ENCODE measurements around the gene ANKRD35.

ANKRD35 gene

GRCh38 chr1:145908653-145909052 is 23.0 kb upstream of the ANKRD35 start:
- Mint-ChIP-seq H3K4me1 (no peaks in the 10 kb centered on the region), H3K27ac (no peak overlapping the region), H3K4me3 (no peak overlapping the region), H3K9me3 (no peaks in the 10 kb centered on the region), H3K36me3 (peaks cover 35% of the 10 kb centered on the region)
- DNase-seq (ENCODE audit: low spot score in 2 of 2) (no peak), ATAC-seq (no peak)

- DNase-seq (ENCODE audit: low spot score in 2 of 2) (no peak), ATAC-seq (no peak)
- Mint-ChIP-seq H3K9me3 (no peaks in the 10 kb centered on the region), H3K27ac (no peak overlapping the region), H3K4me1 (no peaks in the 10 kb centered on the region), H3K36me3 (peaks cover 25% of the 10 kb centered on the region), H3K4me3 (no peak overlapping the region)
Observed at GRCh38 chr1:145906954-145907753, 21.5 kb upstream of the ANKRD35 start.

- no peaks in the 10 kb centered on the region for H3K9me3 Mint-ChIP-seq
- H3K4me3 Mint-ChIP-seq, result no peak overlapping the region
- peak overlapping the region; percentile 69 for H3K27ac Mint-ChIP-seq
- H3K4me1 Mint-ChIP-seq, result no peaks in the 10 kb centered on the region
- ATAC-seq (no peak), DNase-seq (ENCODE audit: low spot score in 2 of 2) (no peak)
- no peaks in the 10 kb centered on the region for H3K36me3 Mint-ChIP-seq
Observed at GRCh38 chr1:145901312-145902021, 15.8 kb upstream of the ANKRD35 start.

GRCh38 chr1:145898756-145899155 is 13.1 kb upstream of the ANKRD35 start:
- Mint-ChIP-seq H3K4me3 (no peak overlapping the region), H3K27ac (no peak overlapping the region), H3K36me3 (no peaks in the 10 kb centered on the region), H3K9me3 (no peaks in the 10 kb centered on the region), H3K4me1 (no peaks in the 10 kb centered on the region)
- no peak for DNase-seq (ENCODE audit: low spot score in 2 of 2)
- ATAC-seq, result no peak

GRCh38 chr1:145897969-145898368 is 12.3 kb upstream of the ANKRD35 start:
- H3K9me3 Mint-ChIP-seq, result no peaks in the 10 kb centered on the region
- ATAC-seq (no peak), DNase-seq (ENCODE audit: low spot score in 2 of 2) (no peak)
- H3K4me1 Mint-ChIP-seq, result no peaks in the 10 kb centered on the region
- H3K4me3 Mint-ChIP-seq, result no peak overlapping the region
- H3K27ac Mint-ChIP-seq, result no peak overlapping the region
- H3K36me3 Mint-ChIP-seq, result no peaks in the 10 kb centered on the region

GRCh38 chr1:145895471-145895870 is 9.8 kb upstream of the ANKRD35 start:
- Mint-ChIP-seq H3K36me3 (no peaks in the 10 kb centered on the region), H3K9me3 (no peaks in the 10 kb centered on the region), H3K4me1 (no peaks in the 10 kb centered on the region), H3K27ac (no peak overlapping the region), H3K4me3 (no peak overlapping the region)
- no peak for ATAC-seq
- no peak for DNase-seq (ENCODE audit: low spot score in 2 of 2)

GRCh38 chr1:145893306-145894055 is 7.8 kb upstream of the ANKRD35 start:
- H3K9me3 Mint-ChIP-seq, result no peaks in the 10 kb centered on the region
- H3K36me3 Mint-ChIP-seq, result no peaks in the 10 kb centered on the region
- no peak overlapping the region for H3K27ac Mint-ChIP-seq
- H3K4me1 Mint-ChIP-seq, result no peaks in the 10 kb centered on the region
- no peak for ATAC-seq
- DNase-seq (ENCODE audit: low spot score in 2 of 2), result no peak
- H3K4me3 Mint-ChIP-seq, result no peak overlapping the region

GRCh38 chr1:145892486-145893087 is 6.9 kb upstream of the ANKRD35 start:
- ATAC-seq, result no peak
- no peaks in the 10 kb centered on the region for H3K9me3 Mint-ChIP-seq
- H3K27ac Mint-ChIP-seq, result no peak overlapping the region
- DNase-seq (ENCODE audit: low spot score in 2 of 2), result no peak
- no peaks in the 10 kb centered on the region for H3K36me3 Mint-ChIP-seq
- no peak overlapping the region for H3K4me3 Mint-ChIP-seq
- no peaks in the 10 kb centered on the region for H3K4me1 Mint-ChIP-seq

- H3K9me3 Mint-ChIP-seq, result no peaks in the 10 kb centered on the region
- no peak overlapping the region for H3K27ac Mint-ChIP-seq
- DNase-seq (ENCODE audit: low spot score in 2 of 2), result peak; percentile 36 to 68
- no peaks in the 10 kb centered on the region for H3K36me3 Mint-ChIP-seq
- no peaks in the 10 kb centered on the region for H3K4me1 Mint-ChIP-seq
- peak; percentile 74 for ATAC-seq
- no peak overlapping the region for H3K4me3 Mint-ChIP-seq
Observed at GRCh38 chr1:145891587-145892485, 6.2 kb upstream of the ANKRD35 start.

- H3K27ac Mint-ChIP-seq, result no peak overlapping the region
- no peak for ATAC-seq
- no peaks in the 10 kb centered on the region for H3K36me3 Mint-ChIP-seq
- no peak overlapping the region for H3K4me3 Mint-ChIP-seq
- no peaks in the 10 kb centered on the region for H3K9me3 Mint-ChIP-seq
- H3K4me1 Mint-ChIP-seq, result no peaks in the 10 kb centered on the region
- no peak for DNase-seq (ENCODE audit: low spot score in 2 of 2)
Observed at GRCh38 chr1:145891143-145891542, 5.5 kb upstream of the ANKRD35 start.

- ATAC-seq (no peak), DNase-seq (ENCODE audit: low spot score in 2 of 2) (no peak)
- Mint-ChIP-seq H3K9me3 (no peaks in the 10 kb centered on the region), H3K4me3 (no peak overlapping the region), H3K27ac (no peak overlapping the region), H3K4me1 (peaks cover 10% of the 10 kb centered on the region), H3K36me3 (no peaks in the 10 kb centered on the region)
Observed at GRCh38 chr1:145889722-145890121, 4.1 kb upstream of the ANKRD35 start.

GRCh38 chr1:145887631-145888030 is 2.0 kb upstream of the ANKRD35 start:
- Mint-ChIP-seq H3K4me1 (peaks cover 12% of the 10 kb centered on the region), H3K36me3 (no peaks in the 10 kb centered on the region), H3K4me3 (no peak overlapping the region), H3K9me3 (no peaks in the 10 kb centered on the region), H3K27ac (no peak overlapping the region)
- DNase-seq (ENCODE audit: low spot score in 2 of 2) (no peak), ATAC-seq (no peak)

- no peaks in the 10 kb centered on the region for H3K36me3 Mint-ChIP-seq
- peak overlapping the region; percentile 72 for H3K4me3 Mint-ChIP-seq
- H3K4me1 Mint-ChIP-seq, result peaks cover 12% of the 10 kb centered on the region
- H3K27ac Mint-ChIP-seq, result no peak overlapping the region
- ATAC-seq, result no peak
- no peaks in the 10 kb centered on the region for H3K9me3 Mint-ChIP-seq
- no peak for DNase-seq (ENCODE audit: low spot score in 2 of 2)
Observed at GRCh38 chr1:145886816-145887215, 1.1 kb upstream of the ANKRD35 start.

GRCh38 chr1:145886390-145886789 is 724 bp upstream of the ANKRD35 start:
- Mint-ChIP-seq H3K27ac (no peak overlapping the region), H3K4me1 (peaks cover 12% of the 10 kb centered on the region), H3K9me3 (no peaks in the 10 kb centered on the region), H3K36me3 (no peaks in the 10 kb centered on the region), H3K4me3 (peak overlapping the region; percentile 72)
- DNase-seq (ENCODE audit: low spot score in 2 of 2), result no peak
- ATAC-seq, result no peak
